ENCODE measurements around the gene RRAS2. TPM values are rescaled to one million over a fixed set of nuclear protein-coding genes. Genes with fewer than 3 reads are reported as not detected.

Gene RRAS2
- total RNA-seq, 1 donor from 2014 or later: 23.4 TPM

- DNase-seq (ENCODE audit: low spot score): peak; percentile 82
- peak; percentile 83 for ATAC-seq
- intact Hi-C loops (cut with DNase I): no loop called here
These were observed 109.6 kb downstream of the RRAS2 start for GRCh38 chr11:14249121-14249963.

GRCh38 chr11:14248580-14248981, 110.4 kb downstream of the RRAS2 start:
- DNase-seq (ENCODE audit: low spot score): no peak
- intact Hi-C loops (cut with DNase I): no loop called here
- peak; percentile 54 for ATAC-seq

- no peak for ATAC-seq
- intact Hi-C loops (cut with DNase I): no loop called here
- no peak for DNase-seq (ENCODE audit: low spot score)
These were observed 113.5 kb downstream of the RRAS2 start for GRCh38 chr11:14245444-14245843.

GRCh38 chr11:14244926-14245325, 114.1 kb downstream of the RRAS2 start:
- no peak for DNase-seq (ENCODE audit: low spot score)
- intact Hi-C loops (cut with DNase I): no loop called here
- ATAC-seq: no peak

- intact Hi-C loops (cut with DNase I): no loop called here
These were observed 116.2 kb downstream of the RRAS2 start for GRCh38 chr11:14242733-14243132.

GRCh38 chr11:14242187-14242586, 116.8 kb downstream of the RRAS2 start:
- DNase-seq (ENCODE audit: low spot score) (no peak), ATAC-seq (peak; percentile 69)
- intact Hi-C loops (cut with DNase I): no loop called here

More at GRCh38 chr11:14242733-14243132, 116.2 kb downstream of the RRAS2 start:
- peak; percentile 14 for ATAC-seq
- no peak for DNase-seq (ENCODE audit: low spot score)

GRCh38 chr11:14240951-14241350, 118.0 kb downstream of the RRAS2 start:
- intact Hi-C loops (cut with DNase I): no loop called here
- ATAC-seq (no peak), DNase-seq (ENCODE audit: low spot score) (no peak)

GRCh38 chr11:14240221-14240620, 118.8 kb downstream of the RRAS2 start:
- intact Hi-C loops (cut with DNase I): no loop called here
- ATAC-seq (no peak), DNase-seq (ENCODE audit: low spot score) (no peak)

- intact Hi-C loops (cut with DNase I): no loop called here
- ATAC-seq: peak; percentile 70
- DNase-seq (ENCODE audit: low spot score): no peak
These were observed 121.5 kb downstream of the RRAS2 start for GRCh38 chr11:14237444-14237961.

GRCh38 chr11:14235701-14236100, 123.3 kb downstream of the RRAS2 start:
- ATAC-seq (no peak), DNase-seq (ENCODE audit: low spot score) (no peak)
- intact Hi-C loops (cut with DNase I): no loop called here

GRCh38 chr11:14234446-14234845, 124.5 kb downstream of the RRAS2 start:
- DNase-seq (ENCODE audit: low spot score) (no peak), ATAC-seq (no peak)
- intact Hi-C loops (cut with DNase I): no loop called here

GRCh38 chr11:14232652-14233051, 126.3 kb downstream of the RRAS2 start:
- no peak for DNase-seq (ENCODE audit: low spot score)
- ATAC-seq: no peak
- intact Hi-C loops (cut with DNase I): no loop called here

GRCh38 chr11:14230407-14230806, 128.6 kb downstream of the RRAS2 start:
- DNase-seq (ENCODE audit: low spot score): no peak
- no peak for ATAC-seq
- intact Hi-C loops (cut with DNase I): no loop called here

GRCh38 chr11:14229472-14229871, 129.5 kb downstream of the RRAS2 start:
- DNase-seq (ENCODE audit: low spot score) (no peak), ATAC-seq (no peak)
- intact Hi-C loops (cut with DNase I): no loop called here

GRCh38 chr11:14228356-14228755, 130.6 kb downstream of the RRAS2 start:
- DNase-seq (ENCODE audit: low spot score) (no peak), ATAC-seq (no peak)
- intact Hi-C loops (cut with DNase I): no loop called here

Other genes starting within 250 kb of the RRAS2 start
- 86.6 TPM for gene COPB1, start 140.6 kb upstream of the RRAS2 start, total RNA-seq
- 100 TPM for gene PSMA1, start 161.2 kb upstream of the RRAS2 start, total RNA-seq